HUDEP-2 (cell line): ENCODE measurements around the gene SMC4.
"Not testable (repeated sequence)": the region's sequence is repeated elsewhere in the genome, so short reads cannot be mapped to it uniquely, and the experiment has no call there.

Source experiments
- DNase-seq, 76 experiments: peaks; one replicate each; lab custom pipeline; 2025; ENCODE audit not compliant: unreplicated experiment in 76 of 76; lab: John Stamatoyannopoulos, UW

The SMC4 gene

GRCh38 chr3:160399125-160400029 lies at the start of gene SMC4, which contains the start of gene IFT80:
SMC4 (plus strand) TSS chr3:160399650; CDS start chr3:160400827, 1,177 bp downstream.
IFT80 (minus strand) TSS chr3:160399225; CDS start chr3:160384600, 14,625 bp downstream.
- peak; percentile 7 to 94 (median 87) for DNase-seq

- DNase-seq: no peak
These were observed 43.6 kb upstream of the SMC4 start for GRCh38 chr3:160355826-160356225.

- DNase-seq: not testable (repeated sequence)
These were observed 36.6 kb upstream of the SMC4 start for GRCh38 chr3:160362896-160363295.

GRCh38 chr3:160365869-160366522 lies 33.5 kb upstream of the SMC4 start:
- no peak for DNase-seq

- DNase-seq: no peak
These were observed 30.6 kb upstream of the SMC4 start for GRCh38 chr3:160368804-160369203.

- no peak for DNase-seq
These were observed 29.7 kb upstream of the SMC4 start for GRCh38 chr3:160369784-160370183.

- no peak for DNase-seq
These were observed 28.2 kb upstream of the SMC4 start for GRCh38 chr3:160370987-160371857.

GRCh38 chr3:160372780-160373179 lies 26.7 kb upstream of the SMC4 start:
- no peak for DNase-seq

- DNase-seq: peak in 6 of 76 experiments; percentile 4 to 31 (median 8)
These were observed 25.8 kb upstream of the SMC4 start for GRCh38 chr3:160373655-160374054.

- DNase-seq: no peak
These were observed 25.0 kb upstream of the SMC4 start for GRCh38 chr3:160374472-160374871.

GRCh38 chr3:160374925-160375324 lies 24.5 kb upstream of the SMC4 start:
- DNase-seq: no peak

GRCh38 chr3:160376681-160377080 lies 22.8 kb upstream of the SMC4 start:
- DNase-seq: no peak

- DNase-seq: peak in 16 of 76 experiments; percentile 3 to 62 (median 17)
These were observed 20.9 kb upstream of the SMC4 start for GRCh38 chr3:160378331-160379109.

- DNase-seq: no peak
These were observed 19.7 kb upstream of the SMC4 start for GRCh38 chr3:160379628-160380214.

GRCh38 chr3:160381470-160381869 lies 18.0 kb upstream of the SMC4 start:
- DNase-seq: peak in 4 of 76 experiments; percentile 4 to 21 (median 20)

- no peak for DNase-seq
These were observed 14.7 kb upstream of the SMC4 start for GRCh38 chr3:160384639-160385318.

GRCh38 chr3:160390565-160391138 lies 8.8 kb upstream of the SMC4 start:
- no peak for DNase-seq

- DNase-seq: no peak
These were observed 6.7 kb upstream of the SMC4 start for GRCh38 chr3:160392798-160393197.
